HepG2 (cell line): ENCODE results near the gene PGM2. TPM values are rescaled to one million over a fixed set of nuclear protein-coding genes. Genes with fewer than 3 reads are reported as not detected.

ENCODE experiments used
- CCAR2 ChIP-seq: fragments of 200-400 bp; formaldehyde crosslinking; optimal IDR thresholded peaks from 2 replicates; pipeline ENCODE3; 2018; ENCODE audit warnings: low read depth, mild to moderate bottlenecking, low read length, moderate library complexity
- GABPA ChIP-seq, 2 experiments: IDR thresholded peaks; 2 replicates each; pipeline ENCODE4 v1.6.1; 2011 to 2016; ENCODE audit warnings: low read depth in 2 of 2, low read length in 1 of 2, missing biosample characterization in 1 of 2, missing genetic modification characterization in 1 of 2
- JUND ChIP-seq: sonication (generic); formaldehyde crosslinking; IDR thresholded peaks from 2 replicates; pipeline ENCODE4 v1.8.0; 2022; ENCODE audit warnings: mild to moderate bottlenecking, missing genetic modification reagents
- KLF11 ChIP-seq: IDR thresholded peaks from 2 replicates; pipeline ENCODE4 v1.6.1; 2016; ENCODE audit warnings: missing compliant biosample characterization
- NFAT5 ChIP-seq: sonication (generic); formaldehyde crosslinking; IDR thresholded peaks from 2 replicates; pipeline ENCODE4 v1.4.0; 2020; ENCODE audit warnings: missing genetic modification reagents
- RARA ChIP-seq: IDR thresholded peaks from 2 replicates; pipeline ENCODE4 v1.6.1; 2016; ENCODE audit warnings: missing genetic modification reagents, missing compliant biosample characterization
- SRF ChIP-seq: IDR thresholded peaks from 2 replicates; pipeline ENCODE4 v1.6.1; 2011; ENCODE audit warnings: mild to moderate bottlenecking, low read depth, low read length, moderate library complexity
- TRIM24 ChIP-seq: sonication (generic); formaldehyde crosslinking; IDR thresholded peaks from 2 replicates; pipeline ENCODE4 v1.8.0; 2022; ENCODE audit warnings: mild to moderate bottlenecking, missing genetic modification reagents
- ZBTB3 ChIP-seq: sonication (generic); formaldehyde crosslinking; IDR thresholded peaks from 2 replicates; pipeline ENCODE4 v1.4.0; 2020; ENCODE audit warnings: low read depth, mild to moderate bottlenecking, moderate library complexity, missing genetic modification reagents, borderline replicate concordance
- ZEB1 ChIP-seq: IDR thresholded peaks from 2 replicates; pipeline ENCODE4 v1.6.1; 2012; ENCODE audit warnings: mild to moderate bottlenecking, low read depth, inconsistent platforms; ENCODE audit not compliant: insufficient replicate concordance
- ZIK1 ChIP-seq: sonication (generic); formaldehyde crosslinking; IDR thresholded peaks from 2 replicates; pipeline ENCODE4 v1.5.0; 2020; ENCODE audit warnings: mild to moderate bottlenecking, low read depth, missing genetic modification reagents, borderline replicate concordance
- ZNF205 ChIP-seq: IDR thresholded peaks from 2 replicates; pipeline ENCODE4 v1.6.1; 2018; ENCODE audit warnings: missing biosample characterization, missing genetic modification reagents
- ZNF253 ChIP-seq: sonication (generic); formaldehyde crosslinking; IDR thresholded peaks from 2 replicates; pipeline ENCODE4 v1.8.0; 2022; ENCODE audit warnings: mild to moderate bottlenecking, missing genetic modification reagents, borderline replicate concordance
- ZNF468 ChIP-seq: sonication (generic); formaldehyde crosslinking; IDR thresholded peaks from 2 replicates; pipeline ENCODE4 v1.8.0; 2022; ENCODE audit warnings: mild to moderate bottlenecking, moderate library complexity, missing genetic modification reagents
- ZNF563 ChIP-seq: sonication (generic); formaldehyde crosslinking; IDR thresholded peaks from 2 replicates; pipeline ENCODE4 v1.8.0; 2022; ENCODE audit warnings: mild to moderate bottlenecking, moderate library complexity, missing genetic modification reagents
- ZNF580 ChIP-seq: IDR thresholded peaks from 2 replicates; pipeline ENCODE4 v1.6.1; 2016; ENCODE audit warnings: low read depth, borderline replicate concordance
- ZNF646 ChIP-seq: sonication (generic); formaldehyde crosslinking; IDR thresholded peaks from 2 replicates; pipeline ENCODE4 v1.9.0; 2021; ENCODE audit warnings: mild to moderate bottlenecking, missing genetic modification reagents
- polyA plus RNA-seq, 8 experiments: library from polyadenylated mRNA; depleted of rRNA in 3 of 8; stranded (reverse) in 7 of 8; unstranded in 1 of 8; fragments of >200 nt; fragmentation: Illumina TruSeq in 4 of 8; extraction: Trizol in 4 of 8; gene quantifications; 2 replicates each; pipeline versions ENCODE4 v1.2.1 to v1.2.3, GENCODE V29; 2011 to 2016; ENCODE audit warnings: low read depth in 4 of 8, missing spikeins in 1 of 8, mixed read lengths in 1 of 8; ENCODE audit not compliant: insufficient read depth in 1 of 8
- total RNA-seq, 5 experiments: library from RNA; depleted of rRNA; stranded (reverse); fragments of >200 nt; fragmentation: Illumina TruSeq; extraction: Trizol; gene quantifications; 2 replicates each; pipeline ENCODE4 v1.2.3, GENCODE V29; 2016; ENCODE audit warnings: low read depth in 1 of 5

PGM2 gene
- total and polyA plus RNA-seq, 2 of the 13 experiments (the other 11 are each of a cell fraction or from before 2014, with no cell fraction given): 14.6 to 36.9 TPM

- 0 out of 2 replicates have a peak, but pooled peaks have one; percentile 49 for TF ChIP-seq ZBTB3
- peak; percentile 87 for TF ChIP-seq ZNF563 (CRISPR knock-in tag)
- no peak for TF ChIP-seq ZIK1 (CRISPR knock-in tag)
- no peak for TF ChIP-seq ZEB1
- no peak for TF ChIP-seq SRF
- TF ChIP-seq ZNF468 (CRISPR knock-in tag): no peak
- no peak for TF ChIP-seq CCAR2
- TF ChIP-seq RARA (CRISPR knock-in tag): 0 out of 2 replicates have a peak, but pooled peaks have one; percentile 11
- TF ChIP-seq JUND: no peak
- TF ChIP-seq GABPA (IDR thresholded peaks at IDR 0.05; ENCODE audit: low read depth, low read length): peak; percentile 19; the same call in 1 of the 2 replicates
- TF ChIP-seq GABPA (CRISPR knock-in tag; IDR thresholded peaks at IDR 0.05; ENCODE audit: low read depth): peak; percentile 36
- no peak for TF ChIP-seq TRIM24 (CRISPR knock-in tag)
- no peak for TF ChIP-seq ZNF253 (CRISPR knock-in tag)
- TF ChIP-seq ZNF205 (CRISPR knock-in tag): no peak
- 0 out of 2 replicates have a peak, but pooled peaks have one; percentile 26 for TF ChIP-seq KLF11 (CRISPR knock-in tag)
- TF ChIP-seq ZNF646 (CRISPR knock-in tag): no peak
- no peak; the same call in 1 of the 2 replicates for TF ChIP-seq ZNF580 (CRISPR knock-in tag)
- TF ChIP-seq NFAT5 (CRISPR knock-in tag): 0 out of 2 replicates have a peak, but pooled peaks have one; percentile 5
These were observed at the start of gene PGM2 (continued) for GRCh38 chr4:37826295-37827029.
